Nephron (organoid): ENCODE results near the gene ADAMTSL3.

Experiments used
- H3K27ac Mint-ChIP-seq, 3 experiments: 2 replicates each; pipeline ENCODE4 v1.8.0; 2020; ENCODE audit warnings: mixed read lengths in 3 of 3, mild to moderate bottlenecking in 2 of 3, moderate library complexity in 1 of 3
- H3K27me3 Mint-ChIP-seq: 2 replicates; pipeline ENCODE4 v1.8.0; 2021; ENCODE audit warnings: low read depth, mild to moderate bottlenecking, moderate library complexity, mixed read lengths
- H3K36me3 Mint-ChIP-seq: 2 replicates; pipeline ENCODE4 v1.8.0; 2020; ENCODE audit warnings: low read depth, mixed read lengths
- H3K4me1 Mint-ChIP-seq: 2 replicates; pipeline ENCODE4 v1.8.0; 2020; ENCODE audit warnings: mixed read lengths
- H3K4me3 Mint-ChIP-seq, 3 experiments: 2 replicates each; pipeline ENCODE4 v1.8.0; 2020; ENCODE audit warnings: mild to moderate bottlenecking in 3 of 3, mixed read lengths in 3 of 3, moderate library complexity in 2 of 3
- H3K9me3 Mint-ChIP-seq: 2 replicates; pipeline ENCODE4 v1.8.0; 2020; ENCODE audit warnings: mixed read lengths
- TF ChIP-seq, protein P1 (sequence below), 3 experiments: fragments of 200-600 bp; sonication (generic); IDR thresholded peaks; one replicate each; pipeline ENCODE4 v1.5.0; 2021; ENCODE audit warnings: antibody characterized with exemption in 3 of 3; ENCODE audit not compliant: unreplicated experiment in 3 of 3

ADAMTSL3 gene

DNA sequence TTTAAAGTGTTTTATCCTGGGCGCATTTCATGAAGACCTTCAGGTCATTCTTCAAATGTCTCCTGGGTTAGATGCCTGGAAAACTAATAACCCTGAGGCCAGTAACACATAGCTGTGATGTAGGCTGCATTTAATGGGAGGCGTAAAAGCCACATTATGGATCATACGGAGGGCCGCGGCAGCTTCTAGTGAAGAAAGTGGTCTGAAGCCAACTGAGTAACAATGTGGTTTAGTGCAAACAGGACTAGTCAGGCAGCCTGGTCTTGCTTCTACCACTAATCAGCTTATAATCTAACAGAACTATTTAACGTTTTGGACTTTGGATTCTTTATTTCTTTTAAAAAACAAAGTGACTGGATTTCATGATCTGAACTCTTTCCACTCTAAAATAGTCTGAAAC, 54.4 kb downstream of the ADAMTSL3 start:
- TF ChIP-seq, protein P1, sequence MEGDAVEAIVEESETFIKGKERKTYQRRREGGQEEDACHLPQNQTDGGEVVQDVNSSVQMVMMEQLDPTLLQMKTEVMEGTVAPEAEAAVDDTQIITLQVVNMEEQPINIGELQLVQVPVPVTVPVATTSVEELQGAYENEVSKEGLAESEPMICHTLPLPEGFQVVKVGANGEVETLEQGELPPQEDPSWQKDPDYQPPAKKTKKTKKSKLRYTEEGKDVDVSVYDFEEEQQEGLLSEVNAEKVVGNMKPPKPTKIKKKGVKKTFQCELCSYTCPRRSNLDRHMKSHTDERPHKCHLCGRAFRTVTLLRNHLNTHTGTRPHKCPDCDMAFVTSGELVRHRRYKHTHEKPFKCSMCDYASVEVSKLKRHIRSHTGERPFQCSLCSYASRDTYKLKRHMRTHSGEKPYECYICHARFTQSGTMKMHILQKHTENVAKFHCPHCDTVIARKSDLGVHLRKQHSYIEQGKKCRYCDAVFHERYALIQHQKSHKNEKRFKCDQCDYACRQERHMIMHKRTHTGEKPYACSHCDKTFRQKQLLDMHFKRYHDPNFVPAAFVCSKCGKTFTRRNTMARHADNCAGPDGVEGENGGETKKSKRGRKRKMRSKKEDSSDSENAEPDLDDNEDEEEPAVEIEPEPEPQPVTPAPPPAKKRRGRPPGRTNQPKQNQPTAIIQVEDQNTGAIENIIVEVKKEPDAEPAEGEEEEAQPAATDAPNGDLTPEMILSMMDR (IDR thresholded peaks at IDR 0.05; ENCODE audit: unreplicated experiment in 3 of 3), result no peak
- Mint-ChIP-seq H3K4me1 (no peaks in the 10 kb centered on the region), H3K4me3 (no peak overlapping the region), H3K27ac (no peak overlapping the region), H3K27me3 (peaks cover 7% of the 10 kb centered on the region), H3K9me3 (no peaks in the 10 kb centered on the region), H3K36me3 (no peaks in the 10 kb centered on the region)

DNA sequence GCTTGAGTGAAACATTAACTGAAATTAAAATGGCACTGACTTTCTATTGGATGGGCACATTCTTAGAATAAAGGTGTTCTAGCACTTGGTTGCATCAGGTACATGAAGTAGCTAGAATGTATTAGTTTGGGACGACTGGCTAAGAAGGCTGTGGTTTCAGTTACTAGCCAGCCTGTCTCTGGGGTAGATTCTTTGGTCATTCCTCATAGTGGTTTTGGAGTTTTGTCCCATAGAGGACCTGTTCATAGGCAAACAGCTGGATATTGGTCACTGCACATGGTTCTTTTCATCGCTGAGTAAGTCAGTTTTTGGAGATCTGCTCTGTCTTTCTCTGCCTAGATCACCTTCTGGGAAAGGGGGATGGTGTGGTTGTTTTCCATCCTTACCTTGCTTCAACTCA, 55.3 kb downstream of the ADAMTSL3 start:
- Mint-ChIP-seq H3K4me3 (no peak overlapping the region), H3K27ac (no peak overlapping the region), H3K4me1 (no peaks in the 10 kb centered on the region), H3K36me3 (no peaks in the 10 kb centered on the region), H3K9me3 (no peaks in the 10 kb centered on the region), H3K27me3 (peaks cover 7% of the 10 kb centered on the region)
- TF ChIP-seq, protein P1 (IDR thresholded peaks at IDR 0.05; ENCODE audit: unreplicated experiment in 3 of 3), result no peak

DNA sequence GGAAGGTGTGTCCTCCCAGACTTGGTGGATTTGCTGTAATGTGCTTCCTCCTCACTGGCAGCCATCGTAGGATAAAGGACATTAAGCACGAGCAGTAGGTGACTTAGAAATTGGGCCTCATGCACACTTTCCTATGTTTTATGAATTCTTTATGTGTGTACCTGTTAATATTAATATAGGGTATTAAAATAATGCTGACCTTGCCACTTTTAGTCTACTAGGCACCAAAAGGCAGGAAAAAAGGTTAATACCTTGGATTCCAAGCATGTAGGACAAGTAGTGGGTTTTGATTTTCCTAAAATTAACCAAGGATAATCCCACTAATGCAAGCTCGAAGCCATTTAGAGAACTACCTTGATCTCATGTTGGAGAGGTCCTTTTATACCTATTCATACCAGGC, 55.9 kb downstream of the ADAMTSL3 start:
- Mint-ChIP-seq H3K4me1 (no peaks in the 10 kb centered on the region), H3K4me3 (no peak overlapping the region), H3K36me3 (no peaks in the 10 kb centered on the region), H3K27me3 (peaks cover 4% of the 10 kb centered on the region), H3K27ac (no peak overlapping the region), H3K9me3 (no peaks in the 10 kb centered on the region)
- TF ChIP-seq, protein P1 (IDR thresholded peaks at IDR 0.05; ENCODE audit: unreplicated experiment in 3 of 3), result no peak

DNA sequence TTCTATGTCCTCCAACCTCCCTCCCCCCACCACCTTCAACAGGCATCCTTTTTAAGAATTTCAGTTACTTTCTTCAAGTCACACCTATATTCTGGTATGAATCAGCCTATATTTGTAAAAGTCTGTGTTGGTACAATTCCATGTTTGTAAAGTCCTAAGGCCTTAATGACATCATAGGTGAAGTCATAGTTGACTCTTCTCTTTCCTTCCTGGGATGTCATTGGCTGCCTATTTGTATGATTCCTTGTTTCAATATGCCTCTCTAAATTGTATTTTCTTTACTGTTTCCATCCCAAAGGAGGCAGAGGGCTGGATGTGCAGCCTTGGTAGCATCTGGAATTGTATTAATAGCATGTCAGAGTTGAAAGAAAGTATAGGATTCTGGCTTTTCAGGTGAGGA, 56.5 kb downstream of the ADAMTSL3 start:
- no peak overlapping the region for H3K4me3 Mint-ChIP-seq
- no peak overlapping the region for H3K27ac Mint-ChIP-seq
- no peaks in the 10 kb centered on the region for H3K36me3 Mint-ChIP-seq
- H3K27me3 Mint-ChIP-seq, result no peaks in the 10 kb centered on the region
- no peaks in the 10 kb centered on the region for H3K4me1 Mint-ChIP-seq
- TF ChIP-seq, protein P1 (IDR thresholded peaks at IDR 0.05; ENCODE audit: unreplicated experiment in 3 of 3), result no peak
- H3K9me3 Mint-ChIP-seq, result no peaks in the 10 kb centered on the region

DNA sequence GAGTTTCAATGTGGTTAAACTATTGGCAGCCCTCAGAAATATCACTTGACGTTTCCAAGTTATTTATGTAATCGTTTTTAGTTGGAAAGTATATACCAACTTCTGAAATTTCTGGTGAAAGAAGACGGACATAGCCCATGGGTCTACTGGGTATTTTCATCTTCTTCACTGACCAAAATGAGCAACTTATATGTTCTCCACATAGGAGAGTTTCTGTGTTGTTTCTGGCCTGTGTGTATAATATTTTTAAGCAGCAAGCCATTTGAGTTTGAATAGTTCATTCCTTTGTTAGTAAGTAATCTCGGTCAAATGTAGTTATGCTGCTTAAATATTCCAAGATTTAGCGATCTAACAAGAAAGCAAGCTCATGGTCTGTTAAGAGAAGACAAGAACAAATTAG, 57.3 kb downstream of the ADAMTSL3 start:
- no peaks in the 10 kb centered on the region for H3K36me3 Mint-ChIP-seq
- TF ChIP-seq, protein P1 (IDR thresholded peaks at IDR 0.05; ENCODE audit: unreplicated experiment in 3 of 3), result no peak
- no peak overlapping the region for H3K4me3 Mint-ChIP-seq
- H3K9me3 Mint-ChIP-seq, result no peaks in the 10 kb centered on the region
- no peaks in the 10 kb centered on the region for H3K27me3 Mint-ChIP-seq
- H3K27ac Mint-ChIP-seq, result no peak overlapping the region
- no peaks in the 10 kb centered on the region for H3K4me1 Mint-ChIP-seq

DNA sequence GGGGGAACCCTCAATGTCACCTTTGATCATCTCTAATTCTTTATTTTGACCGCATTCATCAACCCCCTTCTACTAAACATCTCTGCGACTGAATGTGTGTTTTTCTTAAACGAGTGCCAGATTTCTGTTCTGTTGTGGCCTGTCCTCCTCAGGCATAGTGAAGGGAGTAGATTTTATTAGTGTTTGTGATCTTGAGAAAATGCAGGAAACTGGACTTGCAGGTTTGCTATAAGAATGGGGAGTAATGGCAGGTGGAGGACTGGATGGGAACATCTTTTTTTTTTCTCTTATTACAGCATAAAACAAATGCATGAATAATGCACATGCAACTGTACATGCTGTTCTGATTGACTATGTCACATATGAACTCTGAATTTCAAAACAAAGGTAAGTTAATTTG, 59.3 kb downstream of the ADAMTSL3 start:
- Mint-ChIP-seq H3K4me1 (no peaks in the 10 kb centered on the region), H3K36me3 (no peaks in the 10 kb centered on the region), H3K9me3 (no peaks in the 10 kb centered on the region), H3K27ac (no peak overlapping the region), H3K27me3 (no peaks in the 10 kb centered on the region), H3K4me3 (no peak overlapping the region)
- TF ChIP-seq, protein P1 (IDR thresholded peaks at IDR 0.05; ENCODE audit: unreplicated experiment in 3 of 3), result no peak
